ENCODE measurements around the gene RMC1.
"Not testable (repeated sequence)": the region's sequence is repeated elsewhere in the genome, so short reads cannot be mapped to it uniquely, and the experiment has no call there.

The RMC1 gene

GRCh38 chr18:23536204-23536603 is 32.9 kb downstream of the RMC1 start:
- DNase-seq = no peak

- no peak for DNase-seq
Observed at GRCh38 chr18:23537274-23537673, 34.0 kb downstream of the RMC1 start.

- no peak for DNase-seq
Observed at GRCh38 chr18:23538001-23538400, 34.7 kb downstream of the RMC1 start.

- no peak for DNase-seq
Observed at GRCh38 chr18:23538870-23539269, 35.6 kb downstream of the RMC1 start.

- no peak for DNase-seq
Observed at GRCh38 chr18:23539296-23539695, 36.0 kb downstream of the RMC1 start.

- DNase-seq = no peak
Observed at GRCh38 chr18:23539911-23540525, 36.7 kb downstream of the RMC1 start.

- no peak for DNase-seq
Observed at GRCh38 chr18:23540867-23541266, 37.6 kb downstream of the RMC1 start.

- no peak for DNase-seq
Observed at GRCh38 chr18:23541349-23542093, 38.2 kb downstream of the RMC1 start.

GRCh38 chr18:23542461-23542860 is 39.1 kb downstream of the RMC1 start:
- no peak for DNase-seq

- DNase-seq = no peak
Observed at GRCh38 chr18:23545247-23545789, 42.0 kb downstream of the RMC1 start.

- DNase-seq = no peak
Observed at GRCh38 chr18:23547306-23547705, 44.0 kb downstream of the RMC1 start.

GRCh38 chr18:23547846-23548245 is 44.5 kb downstream of the RMC1 start:
- no peak for DNase-seq

- no peak for DNase-seq
Observed at GRCh38 chr18:23548275-23548674, 45.0 kb downstream of the RMC1 start.

GRCh38 chr18:23548719-23549118 is 45.4 kb downstream of the RMC1 start:
- DNase-seq = no peak

GRCh38 chr18:23550898-23551297 is 47.6 kb downstream of the RMC1 start:
- DNase-seq = no peak

GRCh38 chr18:23551978-23552377 is 48.7 kb downstream of the RMC1 start:
- no peak for DNase-seq

- DNase-seq = no peak
Observed at GRCh38 chr18:23552505-23552904, 49.2 kb downstream of the RMC1 start.

GRCh38 chr18:23553887-23554286 is 50.6 kb downstream of the RMC1 start:
- DNase-seq = no peak

- no peak for DNase-seq
Observed at GRCh38 chr18:23556145-23556780, 53.0 kb downstream of the RMC1 start.

- not testable (repeated sequence) for DNase-seq
Observed at GRCh38 chr18:23557511-23557910, 54.2 kb downstream of the RMC1 start.

GRCh38 chr18:23560186-23560585 is 56.9 kb downstream of the RMC1 start:
- DNase-seq = no peak

GRCh38 chr18:23563377-23564043 is 60.2 kb downstream of the RMC1 start:
- DNase-seq = no peak

GRCh38 chr18:23565916-23566547 is 62.7 kb downstream of the RMC1 start:
- DNase-seq = no peak
